Ascending aorta (tissue), 2 donors: Measurements from ENCODE around the gene NELL1. TPM values are rescaled to one million over a fixed set of nuclear protein-coding genes. Genes with fewer than 3 reads are reported as not detected.

ENCODE experiments used
- DNase-seq, 2 donors: peaks; one replicate each; pipeline ENCODE4 v3.0.0-alpha.2; 2019; ENCODE audit warnings: low spot score in 2 of 2
- H3K27ac ChIP-seq, 2 donors: fragments of 200-600 bp; sonication (generic); one replicate each; pipeline ENCODE4 v1.5.1; 2016 to 2017; ENCODE audit warnings: mild to moderate bottlenecking in 1 of 2
- H3K27me3 ChIP-seq: fragments of 200-600 bp; sonication (generic); one replicate; pipeline ENCODE4 v1.5.1; 2017
- H3K36me3 ChIP-seq, 2 donors: fragments of 200-600 bp; sonication (generic); one replicate each; pipeline ENCODE4 v1.5.1; 2016
- H3K4me1 ChIP-seq, 2 donors: fragments of 200-600 bp; sonication (generic); one replicate each; pipeline ENCODE4 v1.5.1; 2016 to 2017; ENCODE audit warnings: mild to moderate bottlenecking in 1 of 2
- H3K4me3 ChIP-seq, 2 donors: fragments of 200-600 bp; sonication (generic); one replicate each; pipeline ENCODE4 v1.5.1; 2016 to 2017; ENCODE audit warnings: mild to moderate bottlenecking in 1 of 2
- H3K9me3 ChIP-seq, 2 donors: fragments of 200-600 bp; sonication (generic); one replicate each; pipeline ENCODE4 v1.5.1; 2016
- intact Hi-C: fragments of 100-400 bp; cut with DNase I; formaldehyde crosslinking; loops from one replicate; pipeline ENCODE4 v1.15.1; 2023
- total RNA-seq: library from RNA; depleted of rRNA; stranded (reverse); fragments of >200 nt; gene quantifications from one replicate; pipeline ENCODE4 v1.1.0, GENCODE V29; 2016
- TF ChIP-seq, protein P1 (sequence below), 3 experiments: fragments of 200-600 bp in 2 of 3; fragments of 450-650 bp in 1 of 3; sonication (generic) in 2 of 3; IDR thresholded peaks; one replicate each; pipeline ENCODE4 v1.5.1; 2016 to 2019; ENCODE audit warnings: antibody characterized with exemption in 3 of 3, mild to moderate bottlenecking in 1 of 3, moderate library complexity in 1 of 3

Gene NELL1
- total RNA-seq, 1 donor from 2014 or later: not detected

GRCh38 chr11:20638074-20638473, 31.3 kb upstream of the NELL1 start:
- TF ChIP-seq, protein P1, sequence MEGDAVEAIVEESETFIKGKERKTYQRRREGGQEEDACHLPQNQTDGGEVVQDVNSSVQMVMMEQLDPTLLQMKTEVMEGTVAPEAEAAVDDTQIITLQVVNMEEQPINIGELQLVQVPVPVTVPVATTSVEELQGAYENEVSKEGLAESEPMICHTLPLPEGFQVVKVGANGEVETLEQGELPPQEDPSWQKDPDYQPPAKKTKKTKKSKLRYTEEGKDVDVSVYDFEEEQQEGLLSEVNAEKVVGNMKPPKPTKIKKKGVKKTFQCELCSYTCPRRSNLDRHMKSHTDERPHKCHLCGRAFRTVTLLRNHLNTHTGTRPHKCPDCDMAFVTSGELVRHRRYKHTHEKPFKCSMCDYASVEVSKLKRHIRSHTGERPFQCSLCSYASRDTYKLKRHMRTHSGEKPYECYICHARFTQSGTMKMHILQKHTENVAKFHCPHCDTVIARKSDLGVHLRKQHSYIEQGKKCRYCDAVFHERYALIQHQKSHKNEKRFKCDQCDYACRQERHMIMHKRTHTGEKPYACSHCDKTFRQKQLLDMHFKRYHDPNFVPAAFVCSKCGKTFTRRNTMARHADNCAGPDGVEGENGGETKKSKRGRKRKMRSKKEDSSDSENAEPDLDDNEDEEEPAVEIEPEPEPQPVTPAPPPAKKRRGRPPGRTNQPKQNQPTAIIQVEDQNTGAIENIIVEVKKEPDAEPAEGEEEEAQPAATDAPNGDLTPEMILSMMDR (IDR thresholded peaks at IDR 0.05): no peak
- Histone ChIP-seq H3K36me3 (no peaks in the 10 kb centered on the region), H3K27me3 (no peaks in the 10 kb centered on the region), H3K9me3 (no peaks in the 10 kb centered on the region), H3K4me3 (no peak overlapping the region), H3K4me1 (no peaks in the 10 kb centered on the region), H3K27ac (no peak overlapping the region)
- no peak for DNase-seq
- intact Hi-C loops: no loop called here

DNA sequence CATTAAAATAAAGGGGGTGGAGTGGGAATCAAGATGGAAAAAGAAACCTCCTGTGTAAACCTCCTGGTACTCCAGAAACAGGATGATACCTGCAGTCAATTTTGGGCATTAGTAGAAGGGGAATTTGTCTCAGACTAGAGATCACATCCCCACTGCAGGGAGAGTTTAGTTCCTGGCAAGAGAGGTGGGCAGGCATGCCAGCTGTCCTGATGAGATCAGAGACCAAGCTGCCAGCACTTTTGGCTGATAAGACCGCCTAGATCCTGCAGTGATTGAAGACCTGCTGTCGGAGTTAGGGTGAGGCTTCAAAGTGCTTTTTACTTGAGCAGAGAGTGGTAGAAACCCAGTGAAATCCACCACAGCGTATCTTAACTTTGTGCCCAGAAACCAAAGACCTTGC, 29.7 kb upstream of the NELL1 start:
- no peaks in the 10 kb centered on the region for H3K9me3 ChIP-seq
- no peak for DNase-seq
- TF ChIP-seq, protein P1 (IDR thresholded peaks at IDR 0.05): no peak
- intact Hi-C loops: no loop called here
- H3K4me3 ChIP-seq: no peak overlapping the region
- H3K36me3 ChIP-seq: no peaks in the 10 kb centered on the region
- no peak overlapping the region for H3K27ac ChIP-seq
- H3K4me1 ChIP-seq: no peaks in the 10 kb centered on the region
- H3K27me3 ChIP-seq: no peaks in the 10 kb centered on the region

DNA sequence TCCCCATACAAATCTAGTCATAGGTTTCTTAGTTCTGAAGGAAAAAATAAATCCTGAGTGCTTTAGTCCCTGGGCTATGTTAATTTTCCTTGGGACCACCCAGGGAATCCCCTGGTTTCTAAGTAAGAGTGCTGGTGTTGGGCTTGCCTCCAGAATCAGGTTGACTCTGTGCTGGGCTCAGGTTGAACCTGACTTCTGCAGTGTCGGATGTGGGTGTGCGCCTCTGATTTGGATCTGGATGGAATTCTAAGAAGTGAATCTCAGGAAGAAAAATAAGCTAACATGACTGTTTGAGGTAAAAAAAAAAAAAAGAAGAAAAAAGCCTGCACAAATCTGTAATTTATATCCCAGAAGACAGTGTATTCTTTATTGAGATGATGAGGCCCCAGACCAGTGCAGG, 29.0 kb upstream of the NELL1 start:
- no peaks in the 10 kb centered on the region for H3K36me3 ChIP-seq
- intact Hi-C loops: no loop called here
- TF ChIP-seq, protein P1 (IDR thresholded peaks at IDR 0.05): no peak
- no peak overlapping the region for H3K27ac ChIP-seq
- DNase-seq: no peak
- H3K9me3 ChIP-seq: no peaks in the 10 kb centered on the region
- no peaks in the 10 kb centered on the region for H3K27me3 ChIP-seq
- no peak overlapping the region for H3K4me3 ChIP-seq
- H3K4me1 ChIP-seq: no peaks in the 10 kb centered on the region

DNA sequence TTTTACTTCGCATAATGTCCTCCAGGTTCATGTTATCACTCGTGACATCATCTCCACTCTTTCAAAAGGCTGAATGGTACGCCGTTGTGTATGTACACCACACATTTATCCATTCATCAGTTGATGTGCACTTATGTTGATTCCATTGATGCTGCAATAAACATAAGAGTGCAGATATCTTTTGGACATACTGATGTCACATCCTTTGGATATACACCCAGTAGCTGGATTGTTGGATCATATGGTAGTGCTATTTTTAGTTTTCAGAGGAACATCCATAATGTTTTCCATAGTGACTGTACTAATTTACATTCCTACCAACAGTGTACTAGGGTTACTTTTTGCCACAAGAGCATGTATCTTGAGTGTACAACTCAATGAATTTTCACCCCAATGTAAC, 25.0 kb upstream of the NELL1 start:
- H3K27ac ChIP-seq: no peak overlapping the region
- no peak overlapping the region for H3K4me3 ChIP-seq
- intact Hi-C loops: no loop called here
- no peaks in the 10 kb centered on the region for H3K9me3 ChIP-seq
- H3K4me1 ChIP-seq: no peaks in the 10 kb centered on the region
- H3K36me3 ChIP-seq: no peaks in the 10 kb centered on the region
- H3K27me3 ChIP-seq: no peaks in the 10 kb centered on the region
- TF ChIP-seq, protein P1 (IDR thresholded peaks at IDR 0.05): no peak
- no peak for DNase-seq

- H3K36me3 ChIP-seq: no peaks in the 10 kb centered on the region
- H3K9me3 ChIP-seq: no peaks in the 10 kb centered on the region
- no peak overlapping the region for H3K27ac ChIP-seq
- intact Hi-C loops: loop anchor here (5.0 kb wide), 2 partner anchors 1339 to 1654 kb away; no protein-coding TSS in a partner anchor
- DNase-seq: no peak
- H3K4me1 ChIP-seq: no peaks in the 10 kb centered on the region
- TF ChIP-seq, protein P1 (IDR thresholded peaks at IDR 0.05): peak; percentile 62 to 89 (median 81)
- H3K4me3 ChIP-seq: no peak overlapping the region
- H3K27me3 ChIP-seq: no peaks in the 10 kb centered on the region
Observed at GRCh38 chr11:20647976-20648565, 21.3 kb upstream of the NELL1 start.
